IPS-NIHi7 (cell line): ENCODE results near the gene KRT17.
A peak's percentile ranks its signal among the peaks of the same experiment; 100 is the strongest.
"Not testable (repeated sequence)": the region's sequence is repeated elsewhere in the genome, so short reads cannot be mapped to it uniquely, and the experiment has no call there.

ENCODE experiments used
- DNase-seq: peaks from one replicate; pipeline ENCODE4 v3.0.0; 2012; ENCODE audit warnings: mixed read lengths; ENCODE audit errors: extremely low spot score

The KRT17 gene

GRCh38 chr17:41653892-41654677, 29.7 kb upstream of the KRT17 start:
- DNase-seq, result no peak

GRCh38 chr17:41653421-41653820, 29.0 kb upstream of the KRT17 start:
- no peak for DNase-seq

- no peak for DNase-seq
These were observed 28.1 kb upstream of the KRT17 start for GRCh38 chr17:41652461-41652970.

GRCh38 chr17:41651625-41652460, 27.5 kb upstream of the KRT17 start:
- DNase-seq, result no peak

- DNase-seq, result no peak
These were observed 26.6 kb upstream of the KRT17 start for GRCh38 chr17:41650794-41651624.

- DNase-seq, result no peak
These were observed 25.6 kb upstream of the KRT17 start for GRCh38 chr17:41649923-41650519.

- DNase-seq, result peak; percentile 90
These were observed 24.2 kb upstream of the KRT17 start for GRCh38 chr17:41648411-41649195.

GRCh38 chr17:41647940-41648410, 23.6 kb upstream of the KRT17 start:
- peak; percentile 95 for DNase-seq

GRCh38 chr17:41647038-41647813, 22.9 kb upstream of the KRT17 start:
- no peak for DNase-seq

GRCh38 chr17:41642252-41643156, 18.1 kb upstream of the KRT17 start:
- no peak for DNase-seq

GRCh38 chr17:41640596-41640995, 16.2 kb upstream of the KRT17 start:
- DNase-seq, result not testable (repeated sequence)

GRCh38 chr17:41639492-41640473, 15.4 kb upstream of the KRT17 start:
- no peak for DNase-seq

GRCh38 chr17:41638941-41639340, 14.6 kb upstream of the KRT17 start:
- DNase-seq, result no peak

- no peak for DNase-seq
These were observed 13.8 kb upstream of the KRT17 start for GRCh38 chr17:41638194-41638593.

- no peak for DNase-seq
These were observed 12.3 kb upstream of the KRT17 start for GRCh38 chr17:41636652-41637051.

- no peak for DNase-seq
These were observed 11.0 kb upstream of the KRT17 start for GRCh38 chr17:41635121-41636097.
